Hippocampal formation (tissue), 2 donors: ENCODE data around the gene GABRG3.

Experiments used
- DNase-seq, 2 donors: peaks; one replicate each; lab custom pipeline; 2025; lab: John Stamatoyannopoulos, UW

The GABRG3 gene

DNA sequence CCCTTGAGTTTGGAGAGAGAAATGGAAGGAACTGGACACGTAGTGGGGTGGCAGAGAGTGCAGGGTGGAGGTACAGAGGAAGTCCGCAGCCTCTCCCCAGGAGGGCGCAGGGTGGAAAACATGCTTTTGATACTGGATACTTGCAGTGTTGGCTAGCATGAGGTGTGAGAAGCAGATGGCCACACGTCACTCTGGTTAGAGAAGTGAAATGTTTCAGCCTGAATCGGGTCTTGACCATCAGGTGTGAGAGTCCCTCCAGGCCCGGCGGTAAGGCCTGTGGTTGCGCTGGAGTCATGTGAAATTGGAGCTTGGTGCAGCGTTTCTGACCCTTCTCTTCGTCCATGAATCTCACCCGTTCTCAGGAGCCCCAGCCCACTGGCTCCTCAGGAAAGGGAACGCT, 93.1 kb downstream of the GABRG3 start:
- no peak for DNase-seq

DNA sequence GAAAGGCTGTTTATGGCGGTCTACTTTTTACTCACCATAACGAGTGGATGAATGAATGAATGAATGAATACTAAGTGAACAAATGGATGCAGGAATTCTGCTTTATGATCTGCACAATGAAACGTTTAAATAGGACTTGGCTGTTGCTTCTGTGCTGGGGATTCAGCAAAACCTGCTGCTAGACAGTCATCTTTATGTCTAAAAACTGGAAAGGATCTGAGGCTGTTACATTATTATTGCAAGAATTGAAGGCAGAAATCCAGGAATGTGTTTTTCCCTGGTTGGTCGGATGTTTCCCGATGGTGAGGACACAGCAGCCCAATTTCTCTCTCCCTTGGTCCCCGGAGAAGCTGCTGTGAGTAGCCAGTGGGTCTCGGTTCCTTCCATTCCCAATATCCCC, 94.2 kb downstream of the GABRG3 start:
- DNase-seq = no peak

DNA sequence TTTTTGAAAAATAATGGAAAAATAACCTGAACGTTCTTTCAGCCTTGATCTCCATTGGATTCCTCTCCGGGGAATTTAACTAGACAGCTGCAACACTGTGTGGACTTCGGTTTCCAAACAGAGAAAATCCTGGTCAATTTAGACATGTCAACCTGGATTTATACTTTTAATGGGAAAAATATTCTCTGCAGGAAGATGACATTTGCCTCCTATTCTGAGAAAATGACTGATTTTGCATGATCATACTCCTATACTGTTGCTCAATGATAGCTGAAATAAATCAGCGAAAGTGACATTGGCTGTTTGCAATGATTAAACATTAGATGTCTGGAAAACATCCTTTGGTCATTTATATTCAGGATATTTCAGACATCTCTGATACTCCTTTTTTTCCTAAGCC, 94.8 kb downstream of the GABRG3 start:
- DNase-seq = no peak

DNA sequence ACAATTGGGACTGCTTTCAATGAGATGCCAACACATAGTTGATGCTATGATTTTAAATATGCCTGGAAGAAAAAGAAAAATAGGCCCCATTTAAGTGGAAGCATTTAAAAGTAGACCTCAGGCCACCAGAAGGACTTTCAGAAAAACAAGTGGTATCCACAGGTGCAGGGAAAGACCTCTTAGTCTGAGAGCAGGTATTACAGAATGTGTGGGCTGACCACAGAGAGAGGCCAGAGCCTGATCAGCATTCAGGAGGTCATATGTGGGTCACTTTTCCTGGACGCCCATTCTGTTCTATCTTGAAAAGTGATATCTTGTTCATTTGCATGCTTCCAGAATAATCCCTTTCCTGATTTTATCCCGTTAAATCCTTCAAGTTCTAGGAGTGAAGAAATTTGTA, 95.5 kb downstream of the GABRG3 start:
- no peak for DNase-seq

DNA sequence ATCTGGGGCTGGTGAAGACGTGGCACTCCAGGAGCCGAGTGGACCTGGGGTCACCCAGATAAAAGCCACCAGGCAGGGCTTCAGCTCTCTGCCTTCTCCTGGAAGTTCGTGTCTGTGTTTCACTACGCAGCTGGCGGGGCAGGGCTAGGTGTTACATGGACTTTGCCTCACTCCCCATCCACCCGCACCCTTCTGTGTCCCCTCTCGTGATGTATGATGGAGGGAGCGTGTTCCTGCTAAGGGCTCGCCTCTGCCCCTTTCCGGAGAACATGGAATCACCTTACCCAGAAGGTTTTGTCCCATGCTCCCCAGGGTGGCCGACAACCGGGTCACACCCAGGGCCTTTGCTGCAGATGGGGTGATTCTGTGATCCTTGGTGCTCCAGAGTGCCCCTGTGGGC, 96.2 kb downstream of the GABRG3 start:
- no peak for DNase-seq

DNA sequence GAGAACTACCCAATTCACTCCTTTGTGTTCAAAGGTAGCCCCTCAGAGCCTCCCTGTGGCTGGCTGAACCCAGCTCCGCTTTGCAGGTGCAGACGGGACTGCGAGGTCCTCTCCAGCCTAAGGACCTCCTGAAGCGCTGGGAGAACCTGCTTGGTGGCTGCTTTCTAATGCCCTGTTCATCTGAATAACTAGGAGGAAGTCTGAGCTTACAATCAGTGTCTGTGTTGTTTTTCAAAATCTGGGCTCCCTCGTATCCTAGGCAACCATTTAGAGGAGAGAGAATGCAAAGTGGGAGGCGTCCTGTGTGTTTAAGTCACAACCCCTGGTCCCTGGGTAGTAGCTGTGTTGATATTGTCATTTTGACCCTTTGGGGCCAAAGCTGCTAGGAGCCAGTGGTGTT, 99.9 kb downstream of the GABRG3 start:
- DNase-seq = no peak

DNA sequence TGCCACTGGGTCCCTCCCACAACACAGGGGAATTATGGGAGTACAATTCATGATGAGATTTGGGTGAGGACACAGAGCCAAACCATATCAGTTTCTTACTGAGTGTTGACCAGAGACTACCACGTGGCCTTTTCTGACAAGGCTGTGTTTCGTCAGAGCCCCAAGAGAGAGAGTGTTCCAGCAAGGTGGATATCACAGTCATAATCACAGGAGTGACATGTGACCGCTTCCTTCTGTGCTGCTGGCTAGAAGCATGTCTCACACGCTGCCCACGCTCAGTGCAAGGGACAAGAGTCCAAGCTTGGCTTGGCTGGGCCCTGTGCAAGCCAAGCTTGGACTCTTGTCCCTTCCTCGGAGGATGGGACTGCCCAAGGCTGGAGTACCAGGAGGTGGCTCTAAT, 103.2 kb downstream of the GABRG3 start:
- DNase-seq = no peak

DNA sequence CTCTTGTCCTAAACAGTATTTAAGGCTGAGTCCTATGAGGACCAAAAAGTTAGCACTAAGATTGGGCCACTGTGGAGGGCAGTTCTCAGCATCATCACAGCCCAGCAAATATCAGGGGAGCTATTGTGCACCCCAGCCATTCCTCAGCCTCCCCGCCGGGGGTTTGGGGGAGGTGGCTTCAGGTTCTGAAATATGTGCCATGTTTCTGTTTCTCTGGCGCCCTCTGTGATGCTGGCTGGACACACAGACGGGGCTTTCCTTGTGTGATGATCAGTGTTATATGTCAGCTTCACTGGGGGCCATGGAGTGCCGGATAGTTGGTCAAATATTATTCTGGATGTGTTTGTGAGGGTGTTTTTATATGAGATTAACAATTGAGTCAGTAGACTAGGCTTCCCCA, 106.8 kb downstream of the GABRG3 start:
- DNase-seq = no peak

DNA sequence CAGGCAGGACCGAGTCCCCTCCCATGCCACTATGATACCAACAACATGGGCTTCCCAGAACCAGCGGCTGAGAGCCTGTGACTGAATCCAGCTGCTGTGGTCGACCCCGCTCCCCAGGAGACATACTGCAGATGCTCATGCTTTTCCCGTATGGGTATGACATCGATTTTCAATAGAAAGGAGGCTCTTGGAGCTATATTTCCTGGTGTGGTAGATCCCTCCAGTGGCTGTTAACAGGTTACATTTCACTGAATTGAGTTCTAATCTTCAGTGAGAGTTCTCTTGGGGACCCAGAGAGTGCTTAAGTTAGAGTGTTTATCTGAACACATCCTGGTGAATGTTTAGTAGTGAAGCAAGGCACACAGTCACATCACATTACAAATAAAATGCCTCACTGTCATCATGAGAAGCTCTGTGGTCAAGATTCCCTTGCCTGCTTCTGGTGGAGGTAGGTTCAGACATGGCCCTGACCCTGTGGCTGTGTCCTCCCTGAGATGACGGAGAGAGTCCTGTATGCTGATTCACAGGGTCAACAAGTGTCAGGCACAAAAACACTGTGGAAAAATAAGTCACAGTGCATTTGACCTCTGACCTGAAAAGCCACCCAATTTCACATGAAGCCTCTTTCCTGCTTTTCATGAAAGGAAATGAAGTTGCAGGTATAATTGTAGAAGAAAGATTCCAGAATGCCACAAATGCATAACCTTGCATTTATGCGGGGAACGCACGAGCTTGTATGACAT, 110.9 kb downstream of the GABRG3 start:
- DNase-seq = no peak

DNA sequence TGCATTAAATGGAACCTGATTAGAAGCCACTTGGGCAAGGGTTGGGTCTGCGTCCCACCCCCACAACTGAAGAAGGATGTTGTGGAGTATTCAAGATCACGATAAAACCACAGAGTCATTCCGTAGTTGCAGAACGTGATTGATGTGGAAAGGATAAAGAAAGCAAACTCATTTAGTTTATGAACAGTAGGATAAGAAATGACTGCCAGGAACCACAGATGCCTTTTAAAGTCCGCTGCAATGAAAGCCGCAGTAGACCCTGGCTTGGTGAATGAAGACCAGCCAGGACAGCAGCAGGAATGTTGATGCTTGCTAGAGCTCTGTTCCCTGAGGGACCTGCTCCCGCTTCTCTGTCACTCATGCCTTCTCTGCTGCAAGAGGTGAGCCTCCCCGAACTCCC, 111.5 kb downstream of the GABRG3 start:
- no peak for DNase-seq

DNA sequence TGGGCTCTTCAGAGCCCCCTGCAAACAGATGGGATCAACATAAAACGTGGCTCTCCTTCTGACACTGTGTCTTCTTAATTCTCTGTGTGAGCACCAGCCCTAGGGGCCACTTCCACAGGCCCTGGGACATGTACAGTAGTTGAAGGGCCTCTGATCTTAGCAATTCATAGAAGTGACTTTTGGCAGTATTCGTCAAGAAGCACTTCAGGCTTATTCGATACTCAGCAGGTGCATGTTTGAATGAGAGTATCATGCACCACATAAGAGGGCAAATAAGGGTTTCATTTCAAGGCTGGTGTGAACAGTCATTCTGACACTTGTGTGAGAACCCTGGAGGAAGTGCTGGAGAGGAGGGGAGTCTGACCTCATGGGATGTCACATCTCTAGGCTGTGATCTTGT, 113.9 kb downstream of the GABRG3 start:
- no peak for DNase-seq

DNA sequence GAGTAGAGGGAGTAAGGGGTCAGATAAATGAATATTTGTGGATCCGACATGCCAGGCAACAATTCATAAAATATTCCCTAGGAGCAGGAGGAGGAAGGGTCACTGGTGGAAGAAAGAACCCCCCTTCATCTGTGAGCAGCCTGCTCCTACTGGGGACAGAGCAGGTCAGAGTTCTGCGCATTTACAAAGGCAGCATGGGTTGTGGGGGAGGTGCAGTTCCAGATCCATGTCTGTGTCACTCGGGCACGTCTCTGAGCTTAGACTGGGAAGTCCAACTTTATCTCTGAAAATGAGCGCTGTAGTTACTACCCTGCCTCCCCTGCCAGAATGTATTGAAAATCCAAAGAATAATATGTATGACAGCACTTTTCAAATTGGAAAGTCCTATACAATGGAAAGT, 115.2 kb downstream of the GABRG3 start:
- no peak for DNase-seq

DNA sequence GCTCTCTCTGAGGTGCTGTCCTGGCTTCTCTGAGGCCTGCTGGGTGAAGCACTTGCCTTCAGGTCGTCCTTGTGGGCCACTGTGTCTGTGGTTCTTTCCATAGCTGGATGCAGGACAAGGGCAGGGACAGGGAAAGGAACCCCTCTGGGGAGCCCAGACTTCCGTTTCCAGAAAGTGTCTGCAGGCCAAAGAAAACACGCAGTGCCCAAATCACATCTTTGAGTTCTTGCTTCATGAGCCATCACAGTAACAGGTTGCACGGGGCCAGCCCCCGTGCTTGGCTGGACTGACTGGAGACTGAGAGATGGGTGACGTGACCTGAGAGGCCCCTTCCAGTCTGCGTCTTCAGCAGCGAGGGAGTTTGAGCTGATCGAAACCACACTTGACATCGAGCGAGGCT, 115.8 kb downstream of the GABRG3 start:
- no peak for DNase-seq

DNA sequence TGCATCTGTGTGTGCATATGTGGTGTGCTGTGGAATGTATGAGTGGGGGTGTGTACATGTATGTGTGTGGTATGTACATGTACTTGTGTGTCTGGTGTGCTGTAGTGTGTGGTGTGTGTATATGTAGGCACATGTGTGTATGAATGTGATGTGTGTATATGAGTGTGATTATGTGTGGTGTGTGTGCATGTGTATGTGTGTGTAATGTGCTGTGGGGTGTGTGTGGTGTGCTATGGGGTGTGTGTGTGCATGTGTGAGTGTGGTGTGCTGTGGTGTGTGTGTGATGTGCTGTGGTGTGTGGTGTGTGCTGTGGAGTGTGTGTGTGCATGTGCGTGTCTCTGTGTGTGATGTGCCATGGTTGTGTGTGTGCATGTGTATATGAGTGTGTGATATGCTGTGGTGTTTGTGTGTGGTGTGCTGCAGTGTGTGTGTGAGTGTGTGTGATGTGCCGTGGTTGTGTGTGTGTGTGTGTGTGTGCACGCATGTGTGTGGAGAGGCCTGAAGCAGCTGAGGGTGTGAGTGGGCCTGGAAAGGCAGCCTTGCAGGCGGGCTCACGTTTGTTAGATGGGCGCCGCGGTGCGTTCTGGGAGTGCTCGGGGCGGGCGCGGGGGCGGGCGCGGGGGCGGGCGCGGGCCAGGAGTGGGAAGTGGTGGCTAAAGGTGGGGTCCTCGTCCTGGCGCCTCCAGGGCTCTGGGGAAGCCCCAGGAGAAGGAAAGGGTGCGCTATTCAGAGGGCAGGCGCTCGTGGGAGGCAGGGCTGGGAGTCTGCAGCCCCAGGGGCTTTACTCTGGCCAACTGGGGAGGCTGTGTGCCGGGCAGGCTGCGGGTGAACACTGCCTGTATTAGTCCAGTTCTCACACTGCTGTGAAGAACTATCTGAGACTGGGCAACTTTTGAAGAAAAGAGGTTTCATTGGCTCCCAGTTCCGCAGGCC, 116.9 kb downstream of the GABRG3 start:
- no peak for DNase-seq

DNA sequence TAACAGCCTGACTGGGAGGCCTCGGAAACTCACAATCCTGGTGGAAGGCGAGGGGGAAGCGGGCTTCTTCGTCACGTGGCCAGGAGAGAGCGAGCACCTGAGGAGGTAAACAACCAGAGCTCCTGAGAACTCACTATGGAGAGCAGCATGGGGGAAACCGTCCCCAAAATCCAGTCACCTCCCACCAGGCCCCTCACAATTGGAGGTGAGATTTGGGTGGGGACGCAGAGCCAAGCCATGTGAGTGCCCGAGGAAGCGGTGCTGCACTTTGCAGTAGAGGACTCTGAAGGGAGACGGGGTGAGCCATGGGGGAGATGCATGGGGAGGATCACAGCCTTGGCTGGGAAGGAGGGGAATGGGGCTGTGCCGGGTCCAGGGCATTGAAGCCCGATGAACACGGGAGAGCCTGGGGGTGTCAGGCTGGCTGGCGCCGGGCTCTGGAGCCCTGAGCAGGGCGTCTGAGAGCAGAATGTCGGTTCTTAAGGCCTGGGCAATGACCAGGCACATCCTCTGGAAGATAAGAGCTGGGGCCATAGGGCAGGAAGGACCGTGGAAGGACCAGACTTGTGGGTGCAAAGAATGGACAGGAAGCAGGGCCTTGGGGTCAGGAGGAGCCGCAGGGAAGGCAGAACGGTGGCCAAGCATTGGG, 117.7 kb downstream of the GABRG3 start:
- DNase-seq = no peak

DNA sequence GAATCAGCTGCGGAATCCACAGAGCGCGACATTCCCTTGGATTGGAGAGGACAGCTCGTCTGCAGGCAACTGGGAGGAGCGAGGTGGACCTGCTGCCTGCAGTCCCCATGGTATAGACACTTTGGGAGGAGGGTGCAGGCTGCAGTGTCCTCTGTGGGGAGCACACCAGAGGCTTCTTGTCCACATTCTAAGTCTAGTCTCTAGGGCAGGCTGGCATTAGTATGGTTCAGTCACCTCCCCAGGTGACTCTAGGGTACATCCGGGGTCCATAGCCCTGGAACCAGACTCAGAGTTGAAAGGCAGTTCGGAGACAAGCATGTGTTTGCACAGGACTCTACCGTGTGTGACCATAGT, 118.2 kb downstream of the GABRG3 start:
- no peak for DNase-seq

DNA sequence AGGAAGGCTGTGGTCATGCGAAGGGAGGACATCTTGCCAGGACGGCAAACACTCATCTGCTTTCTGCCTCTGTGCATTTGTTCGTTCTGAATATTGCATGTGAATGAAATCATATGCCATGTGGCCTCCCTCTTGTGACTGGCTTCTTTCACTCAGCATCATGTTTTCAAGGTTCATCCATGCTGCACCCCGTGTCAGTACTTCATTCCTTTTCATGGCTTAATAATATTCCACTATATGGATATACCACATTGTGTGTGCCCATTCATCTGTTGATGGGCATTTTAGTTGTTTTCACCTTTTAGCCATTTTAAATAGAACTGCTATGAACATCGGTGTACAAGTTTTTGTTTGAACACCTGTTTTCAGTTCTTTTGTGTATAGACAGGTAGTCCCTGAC, 118.7 kb downstream of the GABRG3 start:
- no peak for DNase-seq

DNA sequence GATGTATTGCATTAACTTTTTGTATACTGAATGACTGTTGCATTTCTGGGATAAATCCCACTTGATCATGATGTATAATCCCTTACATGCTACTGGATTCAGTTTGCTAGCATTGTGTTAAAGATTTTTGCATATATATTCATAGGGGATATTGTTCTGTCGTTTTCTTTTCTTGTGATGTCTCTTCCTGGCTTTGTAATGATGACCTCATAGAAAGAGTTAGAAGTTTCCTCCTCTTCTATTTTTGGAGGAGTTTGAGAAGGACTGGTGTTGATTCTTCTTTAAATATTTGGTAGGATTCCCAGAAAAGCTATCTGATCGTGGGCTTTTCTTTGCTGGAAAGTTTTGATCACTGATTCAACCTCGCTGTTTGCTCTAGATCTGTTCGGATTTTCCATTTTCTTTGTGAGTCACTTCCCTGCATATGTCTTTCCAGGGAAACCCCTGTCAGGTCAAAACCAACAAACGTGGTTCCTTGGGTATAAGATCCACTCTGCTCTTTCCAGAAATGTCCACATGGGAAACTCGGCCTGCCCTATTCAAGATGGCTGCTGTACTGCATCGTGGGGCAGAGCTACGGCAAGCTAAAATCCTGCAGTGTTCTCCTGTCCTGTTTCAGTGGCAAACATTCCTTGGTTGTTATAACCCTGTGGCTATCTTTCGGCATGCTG, 120.4 kb downstream of the GABRG3 start:
- DNase-seq = no peak

DNA sequence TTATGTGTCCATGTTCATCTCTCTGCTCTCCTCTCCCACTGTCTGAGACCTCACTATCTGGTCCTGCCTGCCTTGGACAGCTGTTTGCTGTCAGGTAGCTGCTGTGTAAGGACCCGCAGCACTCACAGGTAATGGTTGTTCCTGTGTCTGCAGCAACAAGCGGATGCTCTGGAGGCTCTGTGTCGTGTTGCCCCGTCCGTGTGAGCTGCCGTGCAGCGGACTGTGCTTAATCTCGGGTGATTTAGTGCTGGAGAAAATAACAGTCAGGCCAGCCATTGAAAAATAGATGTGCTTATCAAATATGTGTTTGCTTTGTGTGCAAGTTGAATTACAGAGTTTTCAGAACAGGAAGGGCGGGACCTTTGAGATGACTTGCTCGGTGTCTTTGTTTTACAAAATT, 121.4 kb downstream of the GABRG3 start:
- DNase-seq = no peak

DNA sequence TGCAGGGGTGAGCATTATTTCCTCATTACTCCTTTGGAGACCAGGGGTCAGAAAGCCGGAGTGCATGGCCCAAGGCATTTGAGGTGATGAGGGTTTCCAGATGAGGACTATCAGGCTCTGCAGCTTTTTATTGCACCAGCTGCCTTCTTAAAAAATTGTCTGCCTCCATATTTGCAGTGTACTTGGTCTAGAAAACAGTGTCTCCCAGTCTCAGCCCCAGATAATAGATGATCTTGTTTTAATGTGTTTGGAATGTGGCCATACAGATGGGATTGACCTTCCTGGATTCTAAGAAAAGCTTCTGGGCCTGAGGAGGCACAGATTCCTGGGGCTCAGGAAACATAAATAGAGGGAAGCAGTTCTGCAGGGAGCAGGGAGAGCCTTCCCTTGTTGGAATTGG, 123.3 kb downstream of the GABRG3 start:
- no peak for DNase-seq

DNA sequence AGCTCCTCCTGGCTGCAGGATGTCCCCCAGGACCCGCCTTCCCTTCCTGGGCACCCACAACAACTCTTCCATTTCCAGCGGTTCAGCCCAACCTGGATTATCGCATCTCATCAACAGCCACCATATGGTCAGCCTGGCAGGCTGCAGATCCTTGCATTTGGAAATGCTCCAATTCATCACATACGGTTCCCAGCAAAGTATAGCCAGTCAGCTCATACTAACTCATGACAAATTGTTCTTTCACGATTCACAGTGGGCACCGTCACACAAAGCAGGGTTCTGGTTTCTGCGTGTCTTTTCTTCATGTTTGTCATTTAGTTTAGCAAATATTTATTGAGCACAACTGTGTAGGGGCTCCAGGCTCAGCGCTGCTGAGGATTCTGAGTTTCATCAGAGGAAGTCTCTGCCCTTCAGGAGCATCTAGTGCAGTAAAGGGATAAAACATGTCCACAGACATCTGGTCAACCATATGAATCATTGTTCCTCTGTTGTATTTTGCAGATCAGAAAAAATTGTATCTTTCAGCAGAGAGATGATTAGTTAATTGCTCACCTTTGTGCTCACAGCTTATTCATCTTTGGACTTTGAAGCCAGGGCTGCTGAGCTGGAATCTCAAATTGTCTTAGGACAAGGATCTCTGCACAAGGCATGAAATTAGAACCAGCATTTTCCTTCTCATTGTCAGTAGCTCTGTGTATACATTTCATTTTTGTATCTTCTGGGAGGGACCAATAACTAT, 125.1 kb downstream of the GABRG3 start:
- DNase-seq = no peak

DNA sequence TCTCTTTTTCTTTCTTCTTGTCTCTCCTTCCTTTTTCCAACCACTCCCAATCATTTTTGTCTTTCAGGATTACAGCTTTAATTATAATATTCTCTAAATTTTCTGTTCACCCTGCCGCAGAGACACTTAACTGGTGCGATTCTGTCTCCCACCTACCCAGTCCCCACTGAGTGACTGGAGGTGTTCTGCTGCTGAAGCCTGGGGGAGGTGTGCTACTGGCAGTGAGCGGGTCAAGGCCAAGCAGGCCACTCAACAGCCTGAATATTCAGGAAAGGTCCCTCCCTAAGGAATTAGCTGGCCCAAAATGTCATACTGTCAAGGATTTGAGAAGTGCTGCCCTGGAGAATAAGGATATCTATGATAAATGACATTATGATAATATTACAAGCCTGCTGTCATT, 126.5 kb downstream of the GABRG3 start:
- no peak for DNase-seq
